Fibroblast of lung (primary cell): ENCODE data around the gene PXMP2.
"Not testable (repeated sequence)": the region's sequence is repeated elsewhere in the genome, so short reads cannot be mapped to it uniquely, and the experiment has no call there.

Source experiments
- EZH2 ChIP-seq: IDR thresholded peaks from 2 replicates; pipeline ENCODE4 v1.5.1; 2012; ENCODE audit warnings: low read length, control low read depth, mild to moderate bottlenecking; ENCODE audit errors: missing control alignments
- TF ChIP-seq, protein P1 (sequence below), 2 donors: IDR thresholded peaks in 1 of 2; conservative IDR thresholded peaks in 1 of 2; 1 replicate in 1 of 2; 2 replicates in 1 of 2; pipeline ENCODE4 v1.5.1; 2011 to 2012; ENCODE audit warnings: low read length in 2 of 2, control low read depth in 1 of 2, inconsistent platforms in 1 of 2, low read depth in 1 of 2, mild to moderate bottlenecking in 1 of 2

- TF ChIP-seq, protein P1, sequence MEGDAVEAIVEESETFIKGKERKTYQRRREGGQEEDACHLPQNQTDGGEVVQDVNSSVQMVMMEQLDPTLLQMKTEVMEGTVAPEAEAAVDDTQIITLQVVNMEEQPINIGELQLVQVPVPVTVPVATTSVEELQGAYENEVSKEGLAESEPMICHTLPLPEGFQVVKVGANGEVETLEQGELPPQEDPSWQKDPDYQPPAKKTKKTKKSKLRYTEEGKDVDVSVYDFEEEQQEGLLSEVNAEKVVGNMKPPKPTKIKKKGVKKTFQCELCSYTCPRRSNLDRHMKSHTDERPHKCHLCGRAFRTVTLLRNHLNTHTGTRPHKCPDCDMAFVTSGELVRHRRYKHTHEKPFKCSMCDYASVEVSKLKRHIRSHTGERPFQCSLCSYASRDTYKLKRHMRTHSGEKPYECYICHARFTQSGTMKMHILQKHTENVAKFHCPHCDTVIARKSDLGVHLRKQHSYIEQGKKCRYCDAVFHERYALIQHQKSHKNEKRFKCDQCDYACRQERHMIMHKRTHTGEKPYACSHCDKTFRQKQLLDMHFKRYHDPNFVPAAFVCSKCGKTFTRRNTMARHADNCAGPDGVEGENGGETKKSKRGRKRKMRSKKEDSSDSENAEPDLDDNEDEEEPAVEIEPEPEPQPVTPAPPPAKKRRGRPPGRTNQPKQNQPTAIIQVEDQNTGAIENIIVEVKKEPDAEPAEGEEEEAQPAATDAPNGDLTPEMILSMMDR (conservative IDR thresholded peaks at IDR 0.05 in 1 of 2, IDR thresholded peaks at IDR 0.05 in 1 of 2; ENCODE audit: low read depth in 1 of 2, low read length in 2 of 2): not testable (repeated sequence)
- TF ChIP-seq EZH2: not testable (repeated sequence)
These were observed 7.5 kb downstream of the PXMP2 start for GRCh38 chr12:132694888-132695287.
